ENCODE measurements around the gene ZNF106.

The ZNF106 gene

GRCh38 chr15:42490671-42491538 lies at the start of gene ZNF106:
ZNF106 (minus strand) TSS chr15:42491141; CDS start chr15:42472289, 18,852 bp downstream.
- peak; percentile 59 to 74 (median 68) for DNase-seq (ENCODE audit: low read depth in 4 of 4, low spot score in 1 of 4)

GRCh38 chr15:42533246-42533645 lies 42.3 kb upstream of the ZNF106 start:
- no peak for DNase-seq (ENCODE audit: low read depth in 4 of 4, low spot score in 1 of 4)

GRCh38 chr15:42528970-42529369 lies 38.0 kb upstream of the ZNF106 start:
- DNase-seq (ENCODE audit: low read depth in 4 of 4, low spot score in 1 of 4): no peak

- no peak for DNase-seq (ENCODE audit: low read depth in 4 of 4, low spot score in 1 of 4)
Measured at GRCh38 chr15:42523331-42523730, 32.4 kb upstream of the ZNF106 start.

- no peak for DNase-seq (ENCODE audit: low read depth in 4 of 4, low spot score in 1 of 4)
Measured at GRCh38 chr15:42511007-42511391, 20.1 kb upstream of the ZNF106 start.

GRCh38 chr15:42510258-42511006 lies 19.5 kb upstream of the ZNF106 start:
- DNase-seq (ENCODE audit: low read depth in 4 of 4, low spot score in 1 of 4): no peak

GRCh38 chr15:42508263-42508690 lies 17.3 kb upstream of the ZNF106 start:
- no peak for DNase-seq (ENCODE audit: low read depth in 4 of 4, low spot score in 1 of 4)

GRCh38 chr15:42507514-42507913 lies 16.6 kb upstream of the ZNF106 start:
- DNase-seq (ENCODE audit: low read depth in 4 of 4, low spot score in 1 of 4): no peak

- DNase-seq (ENCODE audit: low read depth in 4 of 4, low spot score in 1 of 4): no peak
Measured at GRCh38 chr15:42504631-42505030, 13.7 kb upstream of the ZNF106 start.

GRCh38 chr15:42503825-42504224 lies 12.9 kb upstream of the ZNF106 start:
- DNase-seq (ENCODE audit: low read depth in 4 of 4, low spot score in 1 of 4): no peak

- DNase-seq (ENCODE audit: low read depth in 4 of 4, low spot score in 1 of 4): no peak
Measured at GRCh38 chr15:42502477-42502876, 11.5 kb upstream of the ZNF106 start.

GRCh38 chr15:42499858-42500609 lies 9.1 kb upstream of the ZNF106 start:
- no peak for DNase-seq (ENCODE audit: low read depth in 4 of 4, low spot score in 1 of 4)

GRCh38 chr15:42498212-42499068 lies 7.5 kb upstream of the ZNF106 start:
- DNase-seq (ENCODE audit: low read depth in 4 of 4, low spot score in 1 of 4): no peak

GRCh38 chr15:42495361-42496212 lies 4.6 kb upstream of the ZNF106 start, which contains the start of gene SNAP23:
SNAP23 (plus strand) TSS chr15:42495634; CDS start chr15:42511847, 16,213 bp downstream.
- DNase-seq (ENCODE audit: low read depth in 4 of 4, low spot score in 1 of 4): peak; percentile 52 to 73 (median 61)

- no peak for DNase-seq (ENCODE audit: low read depth in 4 of 4, low spot score in 1 of 4)
Measured at GRCh38 chr15:42494998-42495360, 4.0 kb upstream of the ZNF106 start.

- DNase-seq (ENCODE audit: low read depth in 4 of 4, low spot score in 1 of 4): no peak
Measured at GRCh38 chr15:42493679-42494078, 2.7 kb upstream of the ZNF106 start.

- DNase-seq (ENCODE audit: low read depth in 4 of 4, low spot score in 1 of 4): no peak
Measured at GRCh38 chr15:42491539-42492225, 741 bp upstream of the ZNF106 start.

- no peak for DNase-seq (ENCODE audit: low read depth in 4 of 4, low spot score in 1 of 4)
Measured at GRCh38 chr15:42490291-42490670, 660 bp downstream of the ZNF106 start.

- DNase-seq (ENCODE audit: low read depth in 4 of 4, low spot score in 1 of 4): no peak
Measured at GRCh38 chr15:42483677-42484076, 7.3 kb downstream of the ZNF106 start.
